GM19455 (cell line): ENCODE measurements around the gene TDRD7.
A peak's percentile ranks its signal among the peaks of the same experiment; 100 is the strongest.

ENCODE experiments used
- ATAC-seq: cut with Tn5 transposase; IDR thresholded peaks from one replicate; pipeline ENCODE4 v1.9.1; 2021; ENCODE audit not compliant: unreplicated experiment

The TDRD7 gene

DNA sequence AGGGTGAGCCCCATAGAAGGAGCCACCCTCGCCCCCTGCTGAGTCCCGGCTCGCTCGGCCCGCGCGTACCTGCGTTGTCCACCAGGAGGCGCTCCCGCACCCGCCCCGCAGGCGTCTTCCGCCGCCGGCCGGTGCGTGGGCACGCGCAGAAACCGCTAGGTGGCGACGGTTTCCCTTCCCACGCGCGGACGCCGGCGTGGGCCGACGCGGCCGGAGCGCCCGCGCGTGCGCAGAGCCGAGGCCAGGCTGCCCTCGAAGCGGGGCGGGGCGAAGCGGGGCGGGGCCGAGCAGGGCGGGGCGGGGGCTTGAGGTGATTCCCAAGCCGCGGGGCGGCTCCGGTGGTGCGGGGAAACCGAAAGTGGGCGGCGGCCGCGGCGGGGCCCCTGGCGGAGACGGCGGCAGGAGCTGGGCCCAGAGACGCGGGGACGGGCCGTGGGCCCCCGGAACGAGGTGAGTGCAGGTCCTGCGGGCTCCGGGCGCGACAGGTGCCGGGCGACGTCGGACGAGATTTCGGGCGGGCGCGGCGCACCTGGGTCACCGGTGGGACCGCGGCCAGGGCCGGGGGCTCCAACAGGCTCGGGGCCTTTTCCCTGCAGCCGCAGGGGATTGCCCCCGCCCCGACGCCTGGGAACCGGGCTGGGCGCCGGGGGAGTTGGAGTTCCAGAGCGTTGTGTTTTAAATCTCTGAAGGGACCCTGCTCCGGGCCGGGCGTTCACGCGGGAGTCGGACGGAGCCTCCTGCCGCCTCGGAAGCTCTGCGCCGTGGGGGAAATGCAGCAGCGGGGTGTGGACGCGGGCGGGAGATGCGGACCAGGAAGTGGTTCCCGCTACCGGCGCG, at the start of gene TDRD7:
Gene TDRD7, plus strand, starts transcription at position 308 of the 837 bp plus-strand sequence. CDS start 16,370 bp downstream, outside the sequence.
- peak; percentile 79 for ATAC-seq

GRCh38 chr9:97362777-97363545, 48.9 kb upstream of the TDRD7 start:
- no peak for ATAC-seq

DNA sequence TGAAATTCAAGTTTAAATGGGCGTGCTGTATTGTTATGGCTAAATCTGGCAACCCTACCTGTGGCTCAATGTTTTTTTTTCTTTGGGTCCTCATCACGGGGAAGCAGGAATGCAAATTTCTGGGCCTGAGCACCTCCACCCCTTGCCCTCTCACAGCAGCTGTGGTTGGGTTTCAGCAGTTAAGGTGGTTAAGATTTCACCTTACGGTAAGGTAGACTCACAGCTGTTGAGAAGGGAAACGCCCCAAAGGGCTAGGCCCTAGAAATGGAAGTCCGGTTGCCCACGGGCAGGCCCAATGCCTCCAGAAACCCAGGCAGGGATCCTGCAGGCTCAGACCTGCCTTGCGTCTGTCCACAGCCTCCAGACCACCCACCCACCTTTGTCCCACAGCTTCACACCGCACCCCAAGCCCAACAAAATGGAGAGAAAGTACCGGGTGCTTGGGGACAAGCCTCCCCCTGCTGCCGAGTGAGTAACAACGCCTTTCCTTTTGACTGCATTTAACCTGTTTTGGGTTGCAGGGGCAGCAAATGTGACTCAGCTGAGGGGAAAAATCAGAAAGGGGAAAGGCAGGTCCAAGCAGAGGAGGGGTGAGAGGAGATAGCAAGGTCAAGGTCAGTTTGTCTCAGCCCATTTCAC, 48.1 kb upstream of the TDRD7 start:
- ATAC-seq, result no peak

DNA sequence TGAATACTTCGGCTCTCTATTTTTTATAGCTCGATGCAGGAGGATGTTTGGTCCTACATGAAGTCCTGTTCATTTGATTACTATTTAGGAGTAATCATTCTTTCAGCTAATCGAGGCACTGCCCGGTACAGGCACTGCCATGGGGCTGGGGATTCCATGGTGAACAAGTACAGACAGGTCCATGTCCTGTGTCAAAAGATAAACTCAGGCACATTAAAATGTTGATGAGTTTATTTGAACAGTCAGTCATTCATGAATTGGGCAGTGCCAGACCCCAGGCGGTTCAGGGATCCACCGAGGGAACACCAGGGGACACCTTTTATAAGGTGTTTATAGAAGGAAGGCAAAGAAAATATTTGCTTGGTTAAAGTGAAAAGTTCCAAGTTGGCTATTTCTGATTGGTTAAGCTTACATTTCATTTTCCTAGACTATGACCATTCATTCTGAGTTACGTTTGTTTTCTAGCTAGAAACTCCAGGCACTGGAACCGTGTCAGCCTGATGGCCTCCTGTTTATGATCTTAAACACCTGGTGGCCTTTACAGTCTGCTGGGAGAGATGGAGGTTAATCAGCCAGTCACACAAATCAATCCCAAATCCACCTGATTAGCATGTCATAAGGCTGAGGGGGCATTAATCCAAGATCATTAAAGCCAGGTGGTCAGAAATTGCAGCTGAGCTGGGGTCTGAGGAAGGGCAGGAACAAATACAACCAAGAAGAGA, 47.0 kb upstream of the TDRD7 start:
- ATAC-seq, result no peak

DNA sequence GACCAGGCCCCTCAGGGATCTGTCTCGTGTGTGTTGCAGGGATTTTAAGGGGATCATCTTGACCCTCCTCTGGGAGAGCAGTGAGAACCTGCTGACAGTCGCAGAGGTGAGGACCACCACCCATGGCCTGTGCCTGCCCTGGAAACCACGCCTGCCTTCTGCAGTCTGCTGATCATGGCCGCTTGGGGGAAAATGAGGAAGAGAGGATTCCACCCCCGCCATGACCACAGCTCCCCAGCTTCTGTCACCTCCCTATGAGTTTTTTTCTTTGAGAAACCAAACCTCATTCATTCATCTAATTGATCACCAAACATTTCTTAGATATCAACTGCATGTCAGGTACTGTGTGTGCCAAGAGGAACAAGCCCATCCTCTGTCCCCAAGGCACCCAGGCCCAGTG, 46.3 kb upstream of the TDRD7 start:
- ATAC-seq, result no peak

GRCh38 chr9:97366476-97366875, 45.4 kb upstream of the TDRD7 start:
- no peak for ATAC-seq

GRCh38 chr9:97366889-97367288, 45.0 kb upstream of the TDRD7 start:
- no peak for ATAC-seq

DNA sequence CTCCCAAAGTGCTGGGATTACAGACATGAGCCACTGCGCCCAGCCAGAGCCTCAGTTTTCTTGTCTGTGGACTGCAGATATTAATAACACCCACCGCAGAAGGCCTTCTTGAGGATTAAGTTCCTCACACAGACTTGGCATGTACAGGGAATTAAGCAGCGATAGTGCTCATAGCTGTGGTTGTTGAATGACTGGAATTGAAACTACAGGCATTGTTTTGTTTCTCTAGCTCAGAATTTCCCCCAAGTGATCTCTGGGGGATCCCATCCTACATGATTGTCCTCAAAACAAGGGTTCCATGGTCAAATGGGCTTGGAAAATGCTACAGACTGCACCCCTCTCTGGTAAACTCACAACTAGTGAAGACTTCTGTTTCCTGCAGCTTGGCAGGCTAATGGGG, 44.2 kb upstream of the TDRD7 start:
- ATAC-seq, result no peak

DNA sequence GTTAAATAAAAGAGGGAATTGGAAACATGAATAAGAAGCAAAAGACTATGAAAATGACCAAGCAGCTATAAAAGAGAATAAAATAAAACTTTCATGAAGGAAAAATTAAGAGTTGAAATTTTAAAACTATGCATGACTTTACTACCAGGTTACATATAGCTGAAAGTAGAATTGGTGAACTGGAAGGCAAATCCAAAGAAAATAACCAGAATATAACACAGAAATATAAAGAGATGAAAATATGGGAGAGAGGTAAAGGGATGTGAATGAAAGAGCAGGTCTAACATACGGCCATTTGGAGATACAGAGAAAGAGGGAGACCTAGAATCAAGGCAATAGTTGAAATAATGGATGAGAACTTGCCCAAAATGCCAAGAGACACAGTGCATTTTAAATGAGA, 42.9 kb upstream of the TDRD7 start:
- ATAC-seq, result no peak

GRCh38 chr9:97372580-97372979, 39.3 kb upstream of the TDRD7 start:
- no peak for ATAC-seq

DNA sequence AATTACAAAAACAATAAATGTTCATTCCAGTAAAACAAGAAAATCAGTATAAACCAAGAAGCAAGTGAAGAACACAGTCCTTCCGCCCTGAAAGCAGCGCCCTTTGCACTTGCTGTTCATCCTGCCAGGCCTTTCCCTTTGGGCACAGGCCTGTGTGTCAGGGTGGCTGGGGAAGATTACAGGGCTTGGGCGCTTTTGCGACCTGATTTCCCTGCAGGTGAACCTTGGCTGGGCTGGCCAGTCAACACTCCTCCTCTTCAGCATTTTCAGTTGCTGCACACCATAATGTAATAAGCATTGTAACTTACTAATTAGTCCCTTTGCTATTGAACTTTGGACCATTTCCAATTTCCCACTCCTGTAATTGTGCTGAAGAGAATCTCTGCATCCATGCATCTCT, 38.6 kb upstream of the TDRD7 start:
- ATAC-seq, result no peak

GRCh38 chr9:97374811-97375210, 37.1 kb upstream of the TDRD7 start:
- ATAC-seq, result no peak

GRCh38 chr9:97376902-97377301, 35.0 kb upstream of the TDRD7 start:
- ATAC-seq, result no peak

- ATAC-seq, result no peak
Observed at GRCh38 chr9:97382099-97382718, 29.7 kb upstream of the TDRD7 start.

DNA sequence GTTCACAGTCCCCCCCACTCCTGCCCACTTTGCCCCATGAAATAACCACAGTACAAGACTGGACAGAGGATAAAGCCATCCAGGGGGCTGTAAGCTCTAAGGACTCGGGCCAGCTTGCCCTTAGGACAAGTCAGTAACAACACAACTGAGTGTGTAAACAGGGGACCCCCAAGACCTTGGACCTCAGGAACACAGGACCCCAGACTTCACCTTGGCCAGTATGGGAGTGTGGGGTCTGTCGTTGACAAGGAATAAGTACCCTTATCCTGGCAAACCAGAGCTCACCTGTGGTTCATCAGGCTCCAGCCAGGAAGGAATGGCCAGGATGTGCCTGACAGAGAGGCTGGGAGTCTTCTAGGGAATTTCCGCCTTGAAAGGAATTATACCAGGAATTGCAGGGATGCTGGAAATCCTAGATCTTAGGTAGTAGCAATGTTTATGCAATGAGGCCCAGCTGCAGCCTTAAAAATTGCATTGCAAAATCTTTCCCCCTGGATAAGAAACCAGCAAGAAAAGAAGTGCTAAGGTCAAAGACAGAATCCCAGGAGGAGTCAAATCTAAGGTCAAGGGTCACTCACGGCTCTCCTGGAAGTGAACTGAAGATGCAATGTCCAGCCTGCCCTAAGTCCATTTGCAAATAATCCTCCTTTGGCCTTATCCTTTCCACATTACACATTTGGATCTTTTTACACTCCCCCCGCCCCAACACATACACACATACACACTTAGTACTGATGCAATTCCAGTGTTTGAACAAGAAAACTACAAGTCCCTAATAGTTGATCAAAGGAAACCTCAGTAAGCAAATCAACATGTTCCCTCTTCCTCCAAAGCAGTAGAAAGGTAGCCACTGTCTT, 27.3 kb upstream of the TDRD7 start:
- no peak for ATAC-seq

DNA sequence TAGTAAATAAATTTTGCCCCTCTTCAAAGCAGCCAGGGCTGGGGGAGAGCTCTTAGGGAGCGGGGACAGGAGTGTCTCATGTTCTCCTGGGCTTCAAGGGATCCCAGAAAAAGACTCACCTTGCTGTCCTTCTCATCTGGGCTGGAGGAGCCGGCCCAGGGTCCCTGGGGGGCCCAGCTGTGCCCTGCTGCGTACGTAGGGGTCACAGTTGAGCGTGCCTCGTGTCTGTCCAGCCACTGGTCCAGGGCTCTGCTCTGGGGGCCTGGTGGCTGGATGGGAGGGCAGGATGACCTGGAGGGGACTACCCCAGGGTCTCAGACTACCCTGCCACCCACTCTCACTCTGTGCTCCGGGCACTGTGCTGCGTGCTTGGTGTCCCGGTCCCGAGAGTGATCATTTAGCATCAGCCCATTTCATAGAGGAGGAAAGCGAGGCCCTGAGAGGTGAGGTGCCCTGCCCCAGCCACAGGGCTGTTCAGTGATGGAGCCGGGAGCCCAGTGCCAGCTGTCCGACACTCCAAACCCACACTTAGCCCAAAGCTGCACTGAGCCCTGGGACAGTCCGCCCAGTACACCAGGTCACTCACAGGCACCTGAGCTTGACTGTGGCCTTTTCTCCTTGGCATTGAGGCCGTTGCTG, 26.2 kb upstream of the TDRD7 start:
- ATAC-seq, result no peak

DNA sequence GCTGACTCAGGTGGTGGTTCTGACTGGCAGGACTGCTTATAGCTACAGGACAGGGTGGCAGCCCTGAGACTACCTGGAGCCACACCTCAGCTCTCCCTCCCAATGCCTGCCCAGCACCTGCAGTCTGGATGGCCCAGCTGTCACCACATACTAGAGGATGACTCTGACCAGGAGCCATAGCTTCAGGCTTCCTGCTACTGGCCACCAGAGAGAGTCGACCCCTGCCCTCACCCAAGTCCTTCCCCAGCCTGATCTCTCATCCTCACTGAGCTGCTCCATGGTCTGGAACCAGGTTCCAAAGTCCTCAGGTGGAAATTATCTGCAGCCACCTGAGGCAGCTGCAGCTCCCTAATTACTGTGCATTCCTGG, 25.6 kb upstream of the TDRD7 start:
- ATAC-seq, result no peak

- no peak for ATAC-seq
Observed at GRCh38 chr9:97386733-97387503, 25.0 kb upstream of the TDRD7 start.

- no peak for ATAC-seq
Observed at GRCh38 chr9:97387504-97387886, 24.4 kb upstream of the TDRD7 start.
